ENCODE measurements around the gene PEX11B. TPM values are rescaled to one million over a fixed set of nuclear protein-coding genes. Genes with fewer than 3 reads are reported as not detected.

Gene PEX11B
- total RNA-seq, 3 donors from 2014 or later (not counting 1 experiment from before 2014, with no cell fraction given): 20.6 to 26.0 (median 24.9) TPM

DNA sequence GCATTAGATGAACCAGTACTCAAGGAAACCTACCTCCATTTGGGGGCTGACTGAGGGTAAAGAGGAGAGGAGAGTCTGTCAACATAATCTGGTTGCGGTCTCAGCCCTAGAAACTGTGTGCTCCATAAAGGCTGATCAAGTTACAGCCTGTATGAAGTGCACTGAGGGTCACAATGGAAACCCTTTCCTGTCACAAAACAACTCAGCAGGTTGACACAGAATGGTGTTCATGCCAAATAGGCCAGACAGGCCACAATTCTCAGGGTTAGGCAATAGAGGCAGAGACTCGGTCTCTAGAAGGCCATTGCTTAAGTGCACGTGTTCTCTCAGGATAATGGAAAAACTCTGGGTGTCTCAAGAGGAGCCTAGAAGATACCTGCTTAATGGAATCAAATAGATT is 28.8 kb downstream of the PEX11B start:
- Mint-ChIP-seq H3K36me3 (no peaks in the 10 kb centered on the region), H3K9me3 (no peaks in the 10 kb centered on the region), H3K4me1 (peaks cover 4 to 10% of the 10 kb centered on the region in 2 donors), H3K27ac (no peak overlapping the region), H3K4me3 (no peak overlapping the region), H3K27me3 (ENCODE audit: low read depth in 2 of 2) (peaks cover 3 to 6% of the 10 kb centered on the region in 2 donors)
- H3K9me3 ChIP-seq (ENCODE audit: control insufficient read depth, insufficient read depth, low read length): no peaks in the 10 kb centered on the region
- DNase-seq (no peak), ATAC-seq (no peak)
- H3K27me3 ChIP-seq (ENCODE audit: control insufficient read depth, insufficient read depth, low read length): peaks cover 7% of the 10 kb centered on the region
- no peak for TF ChIP-seq CTCF (IDR thresholded peaks at IDR 0.05)
- H3K4me1 ChIP-seq (ENCODE audit: control insufficient read depth, insufficient read depth, low read length): peaks cover 16% of the 10 kb centered on the region
- intact Hi-C loops (cut with micrococcal nuclease): no loop called here
- 91% methylated on average over 3 of the region's 3 CpGs for whole genome bisulfite sequencing (ENCODE audit: insufficient coverage)
- no peaks in the 10 kb centered on the region for H3K36me3 ChIP-seq (ENCODE audit: control insufficient read depth, insufficient read depth, low read length)
- H3K27ac ChIP-seq (ENCODE audit: low read length): no peak overlapping the region
- no peak overlapping the region for H3K4me3 ChIP-seq (ENCODE audit: low read length)

- no peak for TF ChIP-seq CTCF (IDR thresholded peaks at IDR 0.05)
- intact Hi-C loops (cut with micrococcal nuclease): no loop called here
These were observed 30.9 kb downstream of the PEX11B start for GRCh38 chr1:145887631-145888030.

DNA sequence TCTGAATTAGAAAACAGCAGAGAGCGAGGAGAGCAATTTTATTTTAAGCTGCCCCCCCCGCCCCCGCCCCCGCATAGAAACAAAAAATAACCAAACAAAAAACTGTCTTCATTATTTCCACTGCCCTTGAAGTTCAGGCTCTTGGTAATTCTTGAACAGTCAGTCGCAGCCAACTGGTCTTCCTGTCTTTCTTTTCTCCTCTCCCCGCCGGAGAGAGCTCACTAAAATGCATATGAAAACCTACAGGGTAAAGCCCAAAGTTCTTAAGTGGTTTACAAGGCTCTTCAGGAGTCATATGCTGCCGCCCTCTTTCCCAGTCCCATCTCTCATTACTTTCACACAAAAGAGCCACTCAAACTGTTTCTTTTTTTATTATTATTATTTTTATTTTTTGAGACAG is 31.7 kb downstream of the PEX11B start:
- H3K27me3 Mint-ChIP-seq (ENCODE audit: low read depth in 2 of 2): peaks cover 10 to 15% of the 10 kb centered on the region in 2 donors
- Histone ChIP-seq H3K4me1 (ENCODE audit: control insufficient read depth, insufficient read depth, low read length) (peaks cover 16% of the 10 kb centered on the region), H3K36me3 (ENCODE audit: control insufficient read depth, insufficient read depth, low read length) (no peaks in the 10 kb centered on the region), H3K9me3 (ENCODE audit: control insufficient read depth, insufficient read depth, low read length) (no peaks in the 10 kb centered on the region), H3K27me3 (ENCODE audit: control insufficient read depth, insufficient read depth, low read length) (peaks cover 11% of the 10 kb centered on the region), H3K4me3 (ENCODE audit: low read length) (no peak overlapping the region), H3K27ac (ENCODE audit: low read length) (no peak overlapping the region)
- no peaks in the 10 kb centered on the region for H3K36me3 Mint-ChIP-seq
- H3K4me1 Mint-ChIP-seq: peaks cover 4 to 12% of the 10 kb centered on the region in 2 donors
- ATAC-seq (no peak), DNase-seq (no peak)
- H3K27ac Mint-ChIP-seq: no peak overlapping the region
- peak overlapping the region; percentile 71 for H3K4me3 Mint-ChIP-seq
- TF ChIP-seq CTCF (IDR thresholded peaks at IDR 0.05): no peak
- WGBS (ENCODE audit: insufficient coverage): 81% methylated on average over 8 of the region's 8 CpGs
- no peaks in the 10 kb centered on the region for H3K9me3 Mint-ChIP-seq
- intact Hi-C loops (cut with micrococcal nuclease): no loop called here

More at GRCh38 chr1:145887631-145888030, 30.9 kb downstream of the PEX11B start:
- ATAC-seq (no peak), DNase-seq (no peak)
- Histone ChIP-seq H3K27ac (ENCODE audit: low read length) (no peak overlapping the region), H3K36me3 (ENCODE audit: control insufficient read depth, insufficient read depth, low read length) (no peaks in the 10 kb centered on the region), H3K4me1 (ENCODE audit: control insufficient read depth, insufficient read depth, low read length) (peaks cover 16% of the 10 kb centered on the region), H3K9me3 (ENCODE audit: control insufficient read depth, insufficient read depth, low read length) (no peaks in the 10 kb centered on the region), H3K4me3 (ENCODE audit: low read length) (no peak overlapping the region), H3K27me3 (ENCODE audit: control insufficient read depth, insufficient read depth, low read length) (peaks cover 11% of the 10 kb centered on the region)
- Mint-ChIP-seq H3K27ac (no peak overlapping the region), H3K36me3 (no peaks in the 10 kb centered on the region), H3K4me1 (peaks cover 4 to 12% of the 10 kb centered on the region in 2 donors), H3K9me3 (no peaks in the 10 kb centered on the region), H3K4me3 (peak overlapping the region; percentile 41), H3K27me3 (ENCODE audit: low read depth in 2 of 2) (peaks cover 10 to 15% of the 10 kb centered on the region in 2 donors)
- WGBS (ENCODE audit: insufficient coverage): 91% methylated on average over 5 of the region's 5 CpGs

- Histone ChIP-seq H3K4me3 (ENCODE audit: low read length) (no peak overlapping the region), H3K36me3 (ENCODE audit: control insufficient read depth, insufficient read depth, low read length) (no peaks in the 10 kb centered on the region), H3K27me3 (ENCODE audit: control insufficient read depth, insufficient read depth, low read length) (peaks cover 11% of the 10 kb centered on the region), H3K27ac (ENCODE audit: low read length) (no peak overlapping the region), H3K4me1 (ENCODE audit: control insufficient read depth, insufficient read depth, low read length) (peaks cover 16% of the 10 kb centered on the region), H3K9me3 (ENCODE audit: control insufficient read depth, insufficient read depth, low read length) (no peaks in the 10 kb centered on the region)
- no peaks in the 10 kb centered on the region for H3K36me3 Mint-ChIP-seq
- H3K4me1 Mint-ChIP-seq: peaks cover 4 to 12% of the 10 kb centered on the region in 2 donors
- H3K27me3 Mint-ChIP-seq (ENCODE audit: low read depth in 2 of 2): peaks cover 10 to 16% of the 10 kb centered on the region in 2 donors
- H3K9me3 Mint-ChIP-seq: no peaks in the 10 kb centered on the region
- peak overlapping the region; percentile 52 for H3K4me3 Mint-ChIP-seq
- no peak for ATAC-seq
- no peak for TF ChIP-seq CTCF (IDR thresholded peaks at IDR 0.05)
- intact Hi-C loops (cut with micrococcal nuclease): no loop called here
- WGBS (ENCODE audit: insufficient coverage): 59% methylated on average over 10 of the region's 11 CpGs
- no peak overlapping the region for H3K27ac Mint-ChIP-seq
- DNase-seq: no peak
These were observed 32.1 kb downstream of the PEX11B start for GRCh38 chr1:145886390-145886789.

Data from natural killer cell (primary cell).